ENCODE data around the gene METTL26.
A peak's percentile ranks its signal among the peaks of the same experiment; 100 is the strongest.

METTL26 gene
- total RNA-seq = 14.8 to 43.5 (median 34.6) reads per million in 9 experiments

DNA sequence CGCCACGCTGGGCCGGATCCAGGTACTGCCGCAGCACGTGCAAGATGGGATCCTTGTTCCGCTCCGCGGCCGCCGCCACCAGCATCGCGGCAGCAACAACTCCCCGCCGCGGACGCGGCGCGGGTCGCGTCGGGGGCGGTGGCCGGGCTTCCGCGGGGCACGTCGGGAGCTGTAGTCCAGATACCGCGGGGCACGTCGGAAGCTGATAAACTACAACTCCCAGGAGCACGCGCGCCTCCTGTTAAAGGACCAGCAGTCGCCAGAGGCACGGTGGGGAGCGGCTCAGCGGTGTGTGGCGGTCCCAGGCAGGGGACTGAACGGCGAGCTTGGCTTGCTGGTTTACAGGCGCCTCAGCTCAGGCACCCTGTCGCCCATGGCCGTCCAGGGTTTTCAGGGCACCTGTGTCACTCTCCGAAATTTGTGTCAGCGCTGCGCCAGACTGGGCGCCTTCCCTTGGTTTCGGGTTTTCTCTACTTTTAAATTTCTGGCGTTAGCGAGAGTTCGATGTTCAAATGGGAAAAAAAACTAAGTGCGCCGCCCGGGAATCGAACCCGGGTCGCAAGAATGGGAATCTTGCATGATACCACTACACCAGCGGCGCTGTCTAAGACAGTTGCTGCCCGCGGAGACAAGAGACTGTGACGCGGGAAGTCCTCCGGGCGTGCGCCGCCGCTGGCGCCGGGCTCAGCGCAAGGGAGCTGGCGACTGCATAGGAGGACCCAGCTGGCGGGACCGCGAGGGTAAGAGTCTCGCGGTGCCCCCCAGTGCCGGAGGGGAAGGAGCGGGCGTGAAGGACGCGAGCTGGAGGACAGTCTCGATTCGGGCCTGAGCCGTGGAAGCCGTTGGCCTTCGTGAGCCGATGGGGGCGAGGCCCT lies at the start of gene METTL26:
TSS of gene METTL26 (minus strand) at position 100 of the 875 bp plus-strand sequence. CDS start at position 85, 15 bp downstream.
- Mint-ChIP-seq H3K27ac (peak within 1 kb of the TSS; percentile 100), H3K9me3 (peaks cover 0 to 2% of the 10 kb centered on the region in 2 donors), H3K36me3 (ENCODE audit: insufficient read depth) (peaks cover 24% of the 10 kb centered on the region), H3K27me3 (peaks cover 0 to 6% of the 10 kb centered on the region in 2 donors), H3K4me3 (peak within 1 kb of the TSS; percentile 98 to 99), H3K4me1 (ENCODE audit: low read depth in 2 of 2) (peaks cover 7 to 9% of the 10 kb centered on the region in 2 donors)
- ATAC-seq (replicated peaks) (peak; percentile 86), DNase-seq (peak; percentile 89 to 94 (median 90))

DNA sequence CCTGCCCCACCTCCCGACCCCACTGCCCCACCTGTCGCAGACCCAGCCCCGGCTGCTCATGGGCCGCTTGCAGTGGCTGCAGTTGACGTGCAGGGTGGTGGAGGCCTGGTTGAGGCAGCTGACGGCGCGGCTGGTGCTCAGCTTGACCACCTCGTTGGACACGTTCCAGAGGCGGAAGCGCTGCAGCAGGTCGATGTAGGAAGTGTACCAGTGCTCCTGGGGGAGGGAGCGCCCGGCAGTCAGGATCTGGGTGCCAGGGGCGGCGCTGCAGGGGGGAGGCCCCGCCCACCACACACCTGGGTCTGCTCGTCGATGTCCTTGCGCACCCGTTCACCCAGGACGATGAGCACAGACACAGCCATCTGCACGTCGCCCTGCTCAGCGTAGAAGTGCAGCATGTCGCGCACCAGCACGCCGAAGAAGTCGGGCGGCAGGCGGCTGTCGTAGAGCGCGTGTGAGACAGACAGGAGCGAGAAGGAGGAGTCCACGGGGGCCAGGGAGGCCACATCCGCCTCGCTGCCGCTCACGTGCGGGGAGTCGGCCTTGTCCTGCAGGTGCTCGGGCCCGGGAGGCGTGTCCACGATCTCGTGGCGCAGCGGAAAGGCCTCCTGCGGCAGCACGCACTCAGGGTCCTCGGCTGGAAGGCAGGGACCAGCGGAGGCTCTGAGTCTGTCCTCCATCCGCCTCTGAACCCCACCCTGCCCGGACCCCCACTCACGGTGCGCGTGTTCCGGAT lies 49.0 kb upstream of the METTL26 start:
- Mint-ChIP-seq H3K36me3 (ENCODE audit: insufficient read depth) (peaks cover 35% of the 10 kb centered on the region), H3K4me1 (ENCODE audit: low read depth in 2 of 2) (peaks cover 5 to 41% of the 10 kb centered on the region in 2 donors), H3K4me3 (peak overlapping the region in 1 of 2 donors; percentile 65), H3K27ac (peak overlapping the region in 1 of 2 donors; percentile 83), H3K27me3 (no peaks in the 10 kb centered on the region), H3K9me3 (no peaks in the 10 kb centered on the region)
- DNase-seq = no peak
- ATAC-seq (replicated peaks) = no peak

DNA sequence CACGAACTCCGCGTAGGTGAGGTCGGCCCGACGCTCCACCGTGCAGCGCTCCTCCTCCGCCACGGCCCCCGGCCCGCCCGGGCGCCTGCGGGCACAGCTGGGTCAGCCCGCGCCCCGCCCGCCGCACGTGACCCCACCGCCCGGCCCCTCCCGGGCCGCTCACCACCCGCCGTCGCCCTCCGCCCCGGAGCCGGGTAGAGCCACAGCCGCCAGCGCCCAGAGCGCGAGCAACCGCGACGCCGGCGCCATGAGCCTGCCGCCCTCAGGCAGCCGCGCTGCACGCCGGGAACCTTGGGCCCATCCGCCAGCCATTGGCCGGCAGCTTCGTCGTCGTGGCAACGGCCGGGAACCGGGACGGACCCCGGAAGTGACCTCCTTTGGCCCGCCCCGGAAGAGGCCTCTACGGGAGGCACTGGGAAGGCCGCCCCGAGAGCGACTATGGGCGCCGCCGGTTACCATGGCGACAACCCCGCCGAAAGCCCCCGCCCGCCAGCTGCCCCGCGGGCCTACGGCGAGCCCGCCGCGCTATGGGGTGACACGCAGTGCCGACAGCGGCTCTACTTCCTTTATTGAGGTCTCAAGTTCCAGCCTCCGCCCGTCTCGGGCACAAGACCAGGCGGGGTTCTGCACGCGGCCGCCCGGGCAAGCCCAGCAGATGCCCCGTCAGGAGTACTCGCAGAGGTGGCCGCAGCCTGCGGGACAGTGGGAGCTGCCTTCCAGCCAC lies 48.1 kb upstream of the METTL26 start, which contains the start of gene JMJD8:
TSS of gene JMJD8 (minus strand) at position 264 of the 724 bp plus-strand sequence. CDS start at position 249, 15 bp downstream.
- H3K4me3 Mint-ChIP-seq = peak within 1 kb of the TSS; percentile 75 to 78
- no peaks in the 10 kb centered on the region for H3K9me3 Mint-ChIP-seq
- H3K27ac Mint-ChIP-seq = peak within 1 kb of the TSS; percentile 75 to 83
- H3K36me3 Mint-ChIP-seq (ENCODE audit: insufficient read depth) = peaks cover 35% of the 10 kb centered on the region
- no peaks in the 10 kb centered on the region for H3K27me3 Mint-ChIP-seq
- ATAC-seq (replicated peaks) (peak; percentile 76), DNase-seq (peak; percentile 91 to 96 (median 94))
- peaks cover 7 to 35% of the 10 kb centered on the region in 2 donors for H3K4me1 Mint-ChIP-seq (ENCODE audit: low read depth in 2 of 2)

DNA sequence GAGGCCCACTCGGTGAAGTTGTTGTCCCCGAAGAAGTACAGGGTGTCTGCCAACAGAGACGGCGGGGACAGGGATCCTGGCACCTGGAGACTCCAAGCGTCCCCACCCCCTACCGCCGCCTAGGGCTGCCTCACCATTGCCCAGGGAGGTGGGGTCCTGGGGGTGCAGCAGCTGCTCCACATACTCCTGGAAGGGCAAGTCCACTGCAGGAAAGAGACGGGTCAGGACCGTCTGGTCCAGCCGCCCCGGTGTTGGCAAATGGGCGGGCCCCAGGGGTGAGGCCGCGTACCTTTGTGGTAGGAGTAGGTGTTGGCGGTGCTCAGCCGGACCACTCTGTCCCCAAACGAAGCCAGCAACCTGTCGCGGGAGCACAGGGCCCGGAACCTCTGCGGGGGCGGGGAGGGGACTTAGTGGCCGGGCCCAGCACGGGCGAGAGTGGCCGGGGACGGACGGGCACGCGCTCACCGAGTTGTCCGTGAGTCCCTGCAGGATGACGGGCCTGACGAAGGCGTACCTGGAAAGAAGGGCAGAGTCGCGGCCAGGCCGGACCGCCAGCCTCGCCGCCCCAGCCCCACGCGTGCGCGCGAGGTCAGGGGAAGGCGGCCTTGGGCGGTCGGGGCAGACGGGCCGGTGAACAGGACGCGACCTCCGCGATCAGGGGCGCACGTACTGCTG lies 47.4 kb upstream of the METTL26 start:
- no peak for DNase-seq
- Mint-ChIP-seq H3K9me3 (no peaks in the 10 kb centered on the region), H3K36me3 (ENCODE audit: insufficient read depth) (peaks cover 35% of the 10 kb centered on the region), H3K4me3 (peak overlapping the region; percentile 75 to 78), H3K27ac (peak overlapping the region; percentile 65 to 83), H3K27me3 (no peaks in the 10 kb centered on the region), H3K4me1 (ENCODE audit: low read depth in 2 of 2) (peaks cover 7 to 35% of the 10 kb centered on the region in 2 donors)
- ATAC-seq (replicated peaks) = no peak

DNA sequence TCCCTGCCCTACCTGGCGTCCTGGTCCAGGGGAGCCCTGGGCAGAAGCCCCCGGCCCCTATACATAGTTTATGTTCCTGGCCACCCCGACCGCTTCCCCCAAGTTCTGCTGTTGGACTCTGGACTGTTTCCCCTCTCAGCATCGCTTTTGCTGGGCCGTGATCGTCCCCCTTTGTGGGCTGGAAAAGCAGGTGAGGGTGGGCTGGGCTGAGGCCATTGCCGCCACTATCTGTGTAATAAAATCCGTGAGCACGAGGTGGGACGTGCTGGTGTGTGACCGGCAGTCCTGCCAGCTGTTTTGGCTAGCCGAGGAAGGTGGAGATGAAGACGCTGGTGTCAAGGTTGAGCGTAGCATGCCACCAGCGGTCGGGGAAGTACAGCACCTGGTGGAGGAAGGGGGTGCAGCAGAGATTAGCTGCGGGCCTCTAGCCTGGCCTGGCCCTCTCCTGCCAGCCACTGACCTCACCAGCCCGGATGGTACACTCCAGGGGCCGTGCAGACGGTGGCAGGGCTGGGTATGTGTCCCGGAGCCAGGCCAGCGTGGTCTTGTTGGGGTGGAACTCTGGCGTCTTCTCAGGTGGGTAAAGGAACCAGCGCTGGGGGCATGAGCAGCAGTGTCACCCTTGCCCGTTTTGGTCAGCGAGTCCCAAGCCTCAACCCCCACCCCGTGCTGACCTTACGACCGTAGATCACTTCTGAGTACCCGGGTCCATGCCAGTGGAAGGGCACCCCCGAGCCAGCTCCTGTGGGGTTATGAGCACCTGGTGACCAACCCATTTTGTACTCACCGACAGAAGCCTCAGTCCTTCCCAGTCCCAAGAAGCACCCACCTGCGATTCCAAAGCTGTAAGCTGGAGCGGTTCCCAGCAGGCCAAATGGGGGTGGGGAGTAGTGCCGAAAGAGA lies 46.6 kb upstream of the METTL26 start:
- DNase-seq (no peak), ATAC-seq (replicated peaks) (no peak)
- Mint-ChIP-seq H3K9me3 (no peaks in the 10 kb centered on the region), H3K4me3 (peak overlapping the region; percentile 75 to 78), H3K36me3 (ENCODE audit: insufficient read depth) (peaks cover 35% of the 10 kb centered on the region), H3K27me3 (no peaks in the 10 kb centered on the region), H3K4me1 (ENCODE audit: low read depth in 2 of 2) (peaks cover 7 to 35% of the 10 kb centered on the region in 2 donors), H3K27ac (peak overlapping the region; percentile 65 to 83)

DNA sequence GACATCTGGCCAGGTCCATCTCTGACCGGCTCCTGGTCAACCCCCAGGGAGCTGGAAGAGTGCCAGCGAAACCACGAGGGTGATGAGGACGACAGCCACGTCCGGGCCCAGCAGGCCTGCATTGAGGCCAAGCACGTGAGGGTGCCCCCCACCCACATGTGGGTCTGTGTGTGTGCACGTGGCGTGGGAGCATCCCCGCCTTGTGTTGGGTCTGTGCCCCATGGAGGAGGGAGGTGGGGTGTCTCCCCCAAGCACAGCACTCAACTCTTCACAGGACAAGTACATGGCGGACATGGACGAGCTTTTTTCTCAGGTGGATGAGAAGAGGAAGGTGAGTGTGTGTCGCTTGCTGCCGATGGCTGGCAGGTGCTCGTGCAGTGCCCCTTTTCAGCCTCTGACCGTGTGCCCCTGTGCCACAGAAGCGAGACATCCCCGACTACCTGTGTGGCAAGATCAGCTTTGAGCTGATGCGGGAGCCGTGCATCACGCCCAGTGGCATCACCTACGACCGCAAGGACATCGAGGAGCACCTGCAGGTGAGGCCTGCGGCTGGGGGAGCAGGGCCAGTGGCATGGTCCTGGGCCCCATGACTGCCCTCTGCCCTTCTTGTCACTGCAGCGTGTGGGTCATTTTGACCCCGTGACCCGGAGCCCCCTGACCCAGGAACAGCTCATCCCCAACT lies 45.8 kb upstream of the METTL26 start:
- peak overlapping the region; percentile 75 to 78 for H3K4me3 Mint-ChIP-seq
- DNase-seq (no peak), ATAC-seq (replicated peaks) (no peak)
- peaks cover 35% of the 10 kb centered on the region for H3K36me3 Mint-ChIP-seq (ENCODE audit: insufficient read depth)
- no peaks in the 10 kb centered on the region for H3K9me3 Mint-ChIP-seq
- H3K27me3 Mint-ChIP-seq = no peaks in the 10 kb centered on the region
- H3K4me1 Mint-ChIP-seq (ENCODE audit: low read depth in 2 of 2) = peaks cover 7 to 36% of the 10 kb centered on the region in 2 donors
- H3K27ac Mint-ChIP-seq = peak overlapping the region in 1 of 2 donors; percentile 32

DNA sequence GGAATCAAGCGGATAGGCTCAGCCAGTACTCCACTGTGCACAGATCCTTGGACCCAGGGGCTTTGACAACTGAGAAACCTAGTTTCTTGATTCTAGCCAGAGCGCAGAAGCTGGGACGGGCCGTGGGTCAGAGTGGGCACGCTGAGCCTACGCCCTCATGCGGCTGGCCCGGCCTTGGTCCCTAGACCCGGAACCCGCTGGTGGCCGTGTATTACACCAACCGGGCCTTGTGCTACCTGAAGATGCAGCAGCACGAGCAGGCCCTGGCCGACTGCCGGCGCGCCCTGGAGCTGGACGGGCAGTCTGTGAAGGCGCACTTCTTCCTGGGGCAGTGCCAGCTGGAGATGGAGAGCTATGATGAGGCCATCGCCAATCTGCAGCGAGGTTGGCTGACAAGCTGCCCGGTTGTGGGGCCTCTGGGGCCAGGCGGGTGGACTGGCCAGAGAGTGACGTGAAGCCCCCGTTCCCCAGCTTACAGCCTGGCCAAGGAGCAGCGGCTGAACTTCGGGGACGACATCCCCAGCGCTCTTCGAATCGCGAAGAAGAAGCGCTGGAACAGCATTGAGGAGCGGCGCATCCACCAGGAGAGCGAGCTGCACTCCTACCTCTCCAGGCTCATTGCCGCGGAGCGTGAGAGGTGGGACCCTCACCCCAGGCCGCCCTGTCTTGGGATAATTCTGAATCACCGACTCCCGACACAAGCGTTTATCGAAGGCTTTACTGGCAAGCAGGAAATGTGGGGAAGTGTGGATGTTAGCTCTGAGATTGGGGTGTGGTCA lies 45.1 kb upstream of the METTL26 start:
- peaks cover 7 to 37% of the 10 kb centered on the region in 2 donors for H3K4me1 Mint-ChIP-seq (ENCODE audit: low read depth in 2 of 2)
- peak overlapping the region; percentile 32 to 44 for H3K27ac Mint-ChIP-seq
- peaks cover 35% of the 10 kb centered on the region for H3K36me3 Mint-ChIP-seq (ENCODE audit: insufficient read depth)
- H3K27me3 Mint-ChIP-seq = no peaks in the 10 kb centered on the region
- ATAC-seq (replicated peaks) (no peak), DNase-seq (no peak)
- H3K4me3 Mint-ChIP-seq = peak overlapping the region; percentile 75 to 78
- H3K9me3 Mint-ChIP-seq = no peaks in the 10 kb centered on the region

DNA sequence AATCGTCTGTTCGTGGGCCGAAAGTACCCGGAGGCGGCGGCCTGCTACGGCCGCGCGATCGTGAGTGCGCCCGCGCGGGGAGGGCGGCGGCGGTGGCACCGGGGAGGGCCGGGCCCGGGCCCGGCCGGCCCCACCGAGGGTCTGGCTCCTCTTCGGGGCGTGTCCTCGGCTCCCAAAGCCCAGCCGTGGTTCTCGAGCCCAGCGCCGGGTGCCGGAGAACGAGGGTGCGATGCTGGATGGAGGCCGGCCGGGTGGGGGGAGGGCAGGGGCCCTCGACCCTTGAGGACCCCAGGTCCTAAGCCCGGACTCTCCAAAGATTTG lies 44.5 kb upstream of the METTL26 start:
- ATAC-seq (replicated peaks) = no peak
- peak overlapping the region; percentile 75 to 78 for H3K4me3 Mint-ChIP-seq
- no peak for DNase-seq
- H3K4me1 Mint-ChIP-seq (ENCODE audit: low read depth in 2 of 2) = peaks cover 7 to 33% of the 10 kb centered on the region in 2 donors
- H3K27ac Mint-ChIP-seq = peak overlapping the region in 1 of 2 donors; percentile 32
- H3K27me3 Mint-ChIP-seq = no peaks in the 10 kb centered on the region
- H3K36me3 Mint-ChIP-seq (ENCODE audit: insufficient read depth) = peaks cover 35% of the 10 kb centered on the region
- H3K9me3 Mint-ChIP-seq = no peaks in the 10 kb centered on the region

DNA sequence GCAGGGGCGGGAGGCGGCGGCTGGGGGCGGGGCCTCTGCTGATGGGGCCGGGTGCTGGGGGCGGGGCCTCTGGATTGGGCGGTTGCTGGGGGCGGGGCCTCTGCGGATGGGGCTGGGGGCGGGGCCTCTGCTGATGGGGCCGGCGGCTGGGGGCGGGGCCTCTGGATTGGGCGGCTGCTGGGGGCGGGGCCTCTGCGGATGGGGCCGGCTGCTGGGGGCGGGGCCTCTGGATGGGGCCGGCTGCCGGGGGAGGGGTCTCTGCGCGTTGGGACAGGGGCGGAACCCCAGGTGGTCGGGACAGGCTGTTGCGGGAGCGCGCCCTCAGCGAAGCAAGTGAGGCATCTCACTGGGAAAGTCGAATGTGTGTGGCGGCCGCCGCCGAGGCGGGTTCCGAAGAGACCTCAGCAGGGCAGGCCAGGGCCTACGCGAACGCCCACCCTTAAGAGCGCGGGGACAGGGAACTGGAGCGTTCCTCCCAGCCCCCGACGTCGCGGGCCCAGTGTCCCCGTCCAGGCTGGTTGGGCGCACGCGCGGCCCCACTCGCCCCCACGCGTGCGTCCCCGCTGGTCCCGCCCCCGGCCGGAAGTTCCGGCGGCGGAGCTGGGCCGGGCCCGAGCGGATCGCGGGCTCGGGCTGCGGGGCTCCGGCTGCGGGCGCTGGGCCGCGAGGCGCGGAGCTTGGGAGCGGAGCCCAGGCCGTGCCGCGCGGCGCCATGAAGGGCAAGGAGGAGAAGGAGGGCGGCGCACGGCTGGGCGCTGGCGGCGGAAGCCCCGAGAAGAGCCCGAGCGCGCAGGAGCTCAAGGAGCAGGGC lies 43.9 kb upstream of the METTL26 start, which contains the start of gene STUB1:
TSS of gene STUB1 (plus strand) at position 597 of the 811 bp plus-strand sequence. CDS start at position 713, 116 bp downstream.
- H3K9me3 Mint-ChIP-seq = no peaks in the 10 kb centered on the region
- peak within 1 kb of the TSS; percentile 44 to 62 for H3K27ac Mint-ChIP-seq
- ATAC-seq (replicated peaks) (peak; percentile 48), DNase-seq (peak; percentile 70 to 76 (median 76))
- peaks cover 35% of the 10 kb centered on the region for H3K36me3 Mint-ChIP-seq (ENCODE audit: insufficient read depth)
- H3K4me3 Mint-ChIP-seq = peak within 1 kb of the TSS; percentile 75 to 78
- H3K4me1 Mint-ChIP-seq (ENCODE audit: low read depth in 2 of 2) = peaks cover 10 to 35% of the 10 kb centered on the region in 2 donors
- peaks cover 0 to 3% of the 10 kb centered on the region in 2 donors for H3K27me3 Mint-ChIP-seq

All from effector memory CD8-positive, alpha-beta T cell (primary cell).